Measurements from ENCODE around the gene RBP7.
"Not testable (repeated sequence)": the region's sequence is repeated elsewhere in the genome, so short reads cannot be mapped to it uniquely, and the experiment has no call there.

Gene RBP7

DNA sequence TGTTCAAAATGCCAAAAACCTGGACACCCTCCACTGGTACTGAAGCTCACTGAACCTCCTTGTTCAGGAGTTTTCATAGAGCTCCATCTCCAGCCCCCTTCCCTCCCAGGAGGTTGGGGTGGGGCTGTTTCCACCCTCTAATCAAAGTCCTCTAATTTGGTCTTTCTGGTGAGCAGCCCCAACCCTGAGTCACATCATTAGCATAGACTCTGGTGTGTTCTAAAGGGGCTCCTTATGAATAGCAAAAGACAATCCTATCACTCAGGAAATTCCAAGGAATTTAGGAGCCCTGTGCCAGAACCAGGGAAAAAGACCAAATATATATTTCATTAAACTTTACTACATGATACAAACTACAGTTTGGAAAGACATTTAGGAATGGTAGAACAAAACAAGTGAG, 22.5 kb downstream of the RBP7 start:
- TF ChIP-seq, protein P1, sequence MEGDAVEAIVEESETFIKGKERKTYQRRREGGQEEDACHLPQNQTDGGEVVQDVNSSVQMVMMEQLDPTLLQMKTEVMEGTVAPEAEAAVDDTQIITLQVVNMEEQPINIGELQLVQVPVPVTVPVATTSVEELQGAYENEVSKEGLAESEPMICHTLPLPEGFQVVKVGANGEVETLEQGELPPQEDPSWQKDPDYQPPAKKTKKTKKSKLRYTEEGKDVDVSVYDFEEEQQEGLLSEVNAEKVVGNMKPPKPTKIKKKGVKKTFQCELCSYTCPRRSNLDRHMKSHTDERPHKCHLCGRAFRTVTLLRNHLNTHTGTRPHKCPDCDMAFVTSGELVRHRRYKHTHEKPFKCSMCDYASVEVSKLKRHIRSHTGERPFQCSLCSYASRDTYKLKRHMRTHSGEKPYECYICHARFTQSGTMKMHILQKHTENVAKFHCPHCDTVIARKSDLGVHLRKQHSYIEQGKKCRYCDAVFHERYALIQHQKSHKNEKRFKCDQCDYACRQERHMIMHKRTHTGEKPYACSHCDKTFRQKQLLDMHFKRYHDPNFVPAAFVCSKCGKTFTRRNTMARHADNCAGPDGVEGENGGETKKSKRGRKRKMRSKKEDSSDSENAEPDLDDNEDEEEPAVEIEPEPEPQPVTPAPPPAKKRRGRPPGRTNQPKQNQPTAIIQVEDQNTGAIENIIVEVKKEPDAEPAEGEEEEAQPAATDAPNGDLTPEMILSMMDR (IDR thresholded peaks at IDR 0.05), result no peak
- no peak for TF ChIP-seq ZFX (IDR thresholded peaks at IDR 0.05; ENCODE audit: borderline replicate concordance)
- H3K27ac ChIP-seq, result no peak overlapping the region

DNA sequence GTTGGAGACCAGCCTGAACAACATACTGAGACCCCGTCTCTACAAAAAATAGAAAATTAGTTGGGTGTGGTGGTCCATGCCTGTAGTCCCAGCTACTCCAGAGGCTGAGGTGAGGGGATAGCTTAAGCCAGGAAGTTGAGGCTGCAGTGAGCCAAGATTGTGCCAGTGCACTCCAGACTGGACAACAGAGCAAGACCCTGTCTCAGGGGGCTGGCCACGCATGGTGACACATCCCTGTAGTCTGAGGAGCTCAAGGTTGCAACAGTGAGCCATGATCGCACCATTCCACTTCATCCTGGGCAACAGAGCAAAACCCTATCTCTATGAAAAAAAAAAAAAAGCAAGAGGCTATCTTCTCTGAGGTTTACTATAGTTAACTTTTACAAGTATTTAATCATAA, 23.1 kb downstream of the RBP7 start:
- no peak overlapping the region for H3K27ac ChIP-seq
- TF ChIP-seq, protein P1 (IDR thresholded peaks at IDR 0.05), result no peak
- no peak for TF ChIP-seq ZFX (IDR thresholded peaks at IDR 0.05; ENCODE audit: borderline replicate concordance)

DNA sequence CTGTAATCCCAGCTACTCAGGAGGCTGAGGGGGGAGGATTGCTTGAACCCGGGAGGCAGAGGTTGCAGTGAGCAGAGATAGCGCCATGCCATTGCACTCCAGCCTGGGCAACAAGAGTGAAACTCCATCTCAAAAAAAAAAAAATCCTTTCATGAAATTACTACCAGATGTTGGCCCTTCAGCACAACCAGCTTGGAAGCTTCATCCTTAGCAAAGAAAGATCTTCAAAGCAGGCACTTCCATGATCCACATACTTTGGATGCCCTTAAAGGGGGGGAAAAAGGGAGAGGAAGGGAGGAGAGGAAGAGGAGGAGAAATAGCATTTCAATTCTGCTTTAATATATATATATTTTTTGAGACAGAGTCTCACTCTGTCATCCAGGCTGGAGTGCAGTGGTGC, 23.6 kb downstream of the RBP7 start:
- not testable (repeated sequence) for H3K27ac ChIP-seq

DNA sequence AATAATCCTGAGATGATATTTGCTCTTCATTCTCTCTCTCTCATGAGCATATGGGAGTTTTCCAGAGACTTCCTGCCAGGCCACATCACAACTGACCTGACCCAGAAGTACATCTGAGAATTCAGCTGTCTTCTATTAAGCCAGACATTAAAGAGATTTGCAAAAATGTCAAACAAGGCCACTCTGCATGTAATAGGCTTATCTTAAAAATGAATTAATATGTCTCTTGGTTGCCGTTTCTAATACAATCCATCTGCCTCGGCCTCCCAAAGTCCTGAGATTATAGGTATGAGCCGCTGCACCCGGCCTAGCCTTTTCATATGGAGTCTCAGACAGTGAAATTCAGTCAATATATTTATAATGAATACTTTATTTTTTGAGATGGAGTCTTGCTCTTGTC, 25.0 kb downstream of the RBP7 start:
- not testable (repeated sequence) for H3K27ac ChIP-seq

DNA sequence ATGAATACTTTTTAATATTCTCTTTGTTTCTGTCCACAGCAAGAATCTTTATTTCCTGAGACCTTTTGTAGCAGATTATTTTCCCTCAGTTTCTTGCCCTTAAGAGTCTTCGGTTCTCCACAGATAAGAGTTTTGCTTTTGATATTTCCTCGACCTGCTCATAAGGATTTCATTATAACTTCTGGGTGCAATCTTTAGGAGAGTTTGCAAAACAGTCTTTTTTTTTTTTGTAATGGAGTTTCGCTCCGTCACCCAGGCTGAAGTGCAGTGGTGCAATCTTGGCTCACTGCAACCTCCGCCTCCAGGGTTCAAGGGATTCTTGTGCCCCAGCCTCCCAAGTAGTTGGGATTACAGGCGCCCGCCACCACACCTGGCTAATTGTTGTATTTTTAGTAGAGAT, 25.6 kb downstream of the RBP7 start:
- H3K27ac ChIP-seq, result no peak overlapping the region

DNA sequence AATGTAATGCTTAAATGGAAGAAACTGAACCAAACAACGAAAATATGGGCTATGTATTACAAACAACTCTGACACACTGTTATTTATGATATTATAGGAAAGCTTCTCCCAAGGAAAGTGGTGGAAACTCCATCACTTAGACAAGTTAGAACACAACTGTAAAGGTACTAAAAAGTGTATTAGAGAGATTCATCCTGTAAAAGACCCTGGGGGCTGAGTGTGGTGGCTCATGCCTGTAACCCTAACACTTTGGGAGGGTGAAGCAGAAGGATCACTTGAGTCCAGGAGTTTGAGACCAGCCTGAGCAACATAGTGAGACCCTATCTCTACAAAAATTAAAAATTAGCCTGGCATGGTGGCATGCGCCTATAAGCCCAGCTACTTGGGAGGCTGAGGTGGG, 28.3 kb downstream of the RBP7 start:
- TF ChIP-seq ZFX (IDR thresholded peaks at IDR 0.05; ENCODE audit: borderline replicate concordance), result no peak
- TF ChIP-seq, protein P1 (IDR thresholded peaks at IDR 0.05), result no peak
- no peak overlapping the region for H3K27ac ChIP-seq

More for the DNA sequence above, 25.6 kb downstream of the RBP7 start:
- TF ChIP-seq ZFX (IDR thresholded peaks at IDR 0.05; ENCODE audit: borderline replicate concordance), result no peak
- TF ChIP-seq, protein P1 (IDR thresholded peaks at IDR 0.05), result no peak

DNA sequence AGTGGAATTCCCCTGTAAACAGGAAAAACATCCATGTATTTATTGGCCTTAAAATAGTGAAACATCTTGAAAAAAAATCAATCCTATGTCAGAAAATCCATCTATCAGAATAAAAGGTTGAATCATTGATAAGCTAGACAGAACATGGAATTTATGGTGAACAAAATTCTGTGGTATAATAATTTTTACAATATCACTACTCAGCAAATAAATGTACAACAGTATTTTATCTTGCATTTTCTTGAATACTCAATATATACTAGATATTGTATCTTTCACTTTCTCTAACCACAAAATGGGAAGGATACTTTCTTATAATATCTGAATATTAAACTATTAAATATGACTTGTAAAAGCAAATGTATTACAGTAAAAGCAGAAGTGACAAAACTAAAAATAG, 30.0 kb downstream of the RBP7 start:
- TF ChIP-seq ZFX (IDR thresholded peaks at IDR 0.05; ENCODE audit: borderline replicate concordance), result no peak
- TF ChIP-seq, protein P1 (IDR thresholded peaks at IDR 0.05), result no peak
- H3K27ac ChIP-seq, result no peak overlapping the region

DNA sequence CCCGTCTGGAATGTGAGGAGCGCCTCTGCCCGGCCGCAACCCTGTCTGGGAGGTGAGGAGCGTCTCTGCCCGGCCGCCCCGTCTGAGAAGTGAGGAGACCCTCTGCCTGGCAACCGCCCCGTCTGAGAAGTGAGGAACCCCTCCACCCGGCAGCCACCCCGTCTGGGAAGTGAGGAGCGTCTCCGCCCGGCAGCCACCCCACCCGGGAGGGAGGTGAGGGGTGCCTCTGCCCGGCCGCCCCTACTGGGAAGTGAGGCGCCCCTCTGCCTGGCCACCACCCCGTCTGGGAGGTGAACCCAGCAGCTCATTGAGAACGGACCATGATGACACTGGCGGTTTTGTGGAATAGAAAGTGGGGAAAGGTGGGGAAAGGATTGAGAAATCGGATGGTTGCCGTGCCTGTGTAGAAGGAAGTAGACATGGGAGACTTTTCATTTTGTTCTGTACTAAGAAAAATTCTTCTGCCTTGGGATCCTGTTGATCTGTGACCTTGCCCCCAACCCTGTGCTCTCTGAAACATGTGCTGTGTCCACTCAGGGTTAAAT, 32.0 kb downstream of the RBP7 start:
- H3K27ac ChIP-seq, result not testable (repeated sequence)

DNA sequence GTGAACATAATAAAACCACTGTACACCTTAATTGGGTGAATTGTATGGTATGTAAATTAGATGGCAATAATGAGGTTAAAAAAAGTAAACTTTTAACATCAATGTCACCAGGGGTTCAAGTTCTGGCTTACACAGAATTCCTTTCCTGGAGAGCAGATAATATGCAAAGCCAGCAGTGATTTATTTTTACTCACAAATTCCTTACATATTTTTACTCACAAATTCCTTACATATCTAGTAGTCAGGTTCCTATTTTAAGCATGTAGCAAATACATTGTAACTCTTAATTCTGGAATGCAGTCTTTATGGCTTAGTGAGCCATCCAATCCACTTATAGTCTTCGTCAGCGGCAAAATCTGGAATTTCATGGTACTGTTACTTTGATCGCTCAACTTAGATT, 34.4 kb downstream of the RBP7 start:
- TF ChIP-seq ZFX (IDR thresholded peaks at IDR 0.05; ENCODE audit: borderline replicate concordance), result no peak
- H3K27ac ChIP-seq, result no peak overlapping the region; the same call in 1 of the 2 replicates
